Activated CD8-positive, alpha-beta memory T cell treated with anti-CD3 and anti-CD28 coated beads for 36 hours (primary cell): ENCODE measurements around the gene TMEM258. TPM values are rescaled to one million over a fixed set of nuclear protein-coding genes. Genes with fewer than 3 reads are reported as not detected.

ENCODE experiments used
- CTCF ChIA-PET: fragments of 350-600 bp; sonication (Branson Sonifier 250); formaldehyde crosslinking; loops from one replicate; lab custom pipeline; 2021; ENCODE audit warnings: antibody characterized with exemption; lab: Charles Lee
- POLR2A ChIA-PET: fragments of 350-600 bp; sonication (Branson Sonifier 250); formaldehyde crosslinking; loops from one replicate; lab custom pipeline; 2021; ENCODE audit warnings: antibody characterized with exemption; lab: Charles Lee
- total RNA-seq, 2 experiments: library from RNA; stranded (reverse); gene quantifications; one replicate each; pipeline ENCODE4 v1.2.3, GENCODE V29; 2021

Gene TMEM258
- total RNA-seq, 2 experiments from 2014 or later = 152 to 160 TPM

DNA sequence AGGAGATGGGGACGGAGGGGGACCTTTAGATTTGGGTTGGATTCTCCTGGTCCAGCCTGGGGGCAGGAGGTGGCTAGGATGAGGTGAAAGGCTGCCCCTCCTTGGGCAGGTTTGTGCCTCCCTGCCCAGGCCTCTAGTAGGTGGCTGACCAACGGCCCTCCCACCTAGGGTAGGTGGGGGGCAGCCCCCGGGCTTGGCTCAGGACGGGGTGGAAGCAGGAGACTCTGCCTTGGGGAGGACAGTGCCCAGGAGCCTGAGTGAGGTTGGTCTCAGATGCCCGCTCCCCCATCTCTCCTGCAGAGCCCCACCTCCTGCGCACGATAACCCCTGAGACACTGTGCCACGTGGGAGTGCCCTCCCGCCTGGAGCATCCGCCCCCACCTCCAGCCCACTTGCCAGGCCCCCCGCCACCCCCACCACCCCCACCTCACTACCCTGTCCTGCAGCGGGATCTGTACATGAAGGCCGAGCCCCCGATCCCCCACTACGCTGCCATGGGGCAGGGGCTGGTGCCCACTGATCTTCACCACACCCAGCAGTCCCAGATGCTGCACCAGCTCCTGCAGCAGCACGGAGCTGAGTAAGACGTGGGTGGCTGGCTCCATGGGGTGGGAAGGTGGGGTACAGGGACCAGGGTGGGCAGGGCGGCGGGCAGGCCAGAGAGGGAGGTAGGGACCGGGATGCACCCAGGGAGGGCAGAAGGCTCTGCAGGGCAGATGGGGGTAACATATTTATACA, 22.3 kb downstream of the TMEM258 start:
- ChIA-PET POLR2A (no interaction called here), CTCF (no interaction called here)

DNA sequence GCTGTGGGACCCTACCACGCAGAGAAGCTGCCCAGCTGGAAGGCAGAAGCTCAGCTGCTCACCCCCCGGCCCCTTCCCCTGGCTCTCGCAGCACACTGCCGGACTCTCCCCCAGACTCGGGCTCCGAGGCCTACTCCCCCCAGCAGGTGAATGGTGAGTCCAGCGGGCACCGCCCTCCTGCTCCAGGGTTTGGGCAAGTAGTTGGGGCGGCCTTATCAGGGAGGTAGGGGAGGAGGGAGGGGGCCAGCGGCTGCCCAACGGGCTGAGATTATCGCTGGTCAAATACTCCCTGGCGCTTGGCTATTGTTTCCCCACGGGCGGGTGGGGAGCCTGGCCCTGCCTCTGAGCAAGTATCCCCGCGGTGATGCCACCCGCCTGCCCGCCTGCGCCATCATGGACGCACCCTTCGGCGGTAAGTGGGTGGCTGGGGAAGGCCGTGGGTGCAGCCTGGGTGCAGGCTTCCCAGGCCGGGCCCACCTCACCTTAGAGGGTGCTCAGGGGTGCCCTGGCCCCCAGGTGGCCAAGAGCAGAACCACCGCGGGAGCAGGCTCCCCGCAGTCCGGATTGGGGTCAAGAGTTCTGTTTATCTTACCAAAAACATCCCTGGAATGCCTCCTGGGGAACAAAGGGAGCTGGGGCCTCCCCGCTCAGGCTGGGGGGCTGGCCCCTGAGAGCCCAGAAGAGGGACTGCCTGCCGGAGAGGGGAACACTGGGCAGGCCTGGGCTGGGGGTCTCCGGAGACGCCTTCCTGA, 23.1 kb downstream of the TMEM258 start:
- POLR2A ChIA-PET = no interaction called here

DNA sequence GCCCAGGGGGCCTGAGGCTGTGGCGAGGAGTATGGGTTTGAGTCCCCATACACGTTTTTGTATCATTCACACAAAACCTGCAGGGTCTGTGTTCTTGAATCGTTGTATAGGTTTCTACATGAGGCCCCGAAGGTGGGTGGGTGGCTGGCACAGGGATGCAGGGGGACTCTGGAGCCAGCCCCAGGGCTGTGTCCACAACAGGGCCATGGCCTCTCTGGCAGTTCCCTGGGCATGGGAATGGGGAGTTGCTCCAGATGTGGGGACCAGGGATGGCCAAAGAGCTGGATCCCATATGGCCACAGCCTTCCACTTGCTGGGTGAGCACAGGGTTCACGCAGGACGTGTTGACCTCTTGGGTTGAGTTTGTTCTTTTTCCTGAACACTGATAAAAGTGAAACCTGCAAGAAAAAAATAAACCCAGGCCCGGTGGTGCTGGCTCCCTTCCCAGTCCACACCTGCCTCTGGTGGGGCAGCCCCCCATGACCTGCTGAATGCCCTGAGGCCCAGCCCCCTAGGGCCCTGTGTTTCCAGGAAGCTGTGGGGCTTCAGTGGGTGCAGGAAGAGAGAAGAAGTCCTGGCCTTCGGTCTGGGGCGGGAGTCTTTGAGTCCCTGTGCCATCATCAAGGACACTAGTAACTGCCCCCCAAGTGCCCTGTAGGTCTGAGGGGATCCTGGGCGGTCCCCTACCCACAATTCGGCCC, 23.9 kb downstream of the TMEM258 start:
- ChIA-PET CTCF (no interaction called here), POLR2A (no interaction called here)

More for the DNA sequence above, 23.1 kb downstream of the TMEM258 start:
- CTCF ChIA-PET = no interaction called here

DNA sequence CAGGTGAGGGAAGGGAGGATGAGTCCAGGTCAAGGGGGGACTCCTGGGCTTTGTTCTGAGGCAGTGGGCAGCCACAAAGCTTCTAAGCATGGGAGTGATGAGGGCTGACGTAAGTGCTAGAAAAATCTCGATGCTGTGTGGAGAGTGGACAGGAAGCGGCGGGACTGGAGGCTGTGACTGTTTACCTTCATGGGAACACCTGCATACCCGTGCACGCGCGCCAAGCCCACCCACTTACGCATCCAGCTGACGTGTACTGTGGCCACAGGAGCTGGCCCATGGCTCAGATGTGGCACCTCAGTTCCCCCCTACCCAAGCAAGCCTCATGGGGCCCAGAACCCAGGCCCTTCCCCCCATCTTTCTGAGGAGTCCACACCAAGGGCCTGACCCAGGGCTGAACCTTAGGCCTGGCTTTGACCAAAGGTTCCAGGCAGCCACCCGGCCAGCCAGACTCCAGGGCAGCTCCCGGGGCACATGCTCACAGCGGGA, 26.0 kb downstream of the TMEM258 start:
- POLR2A ChIA-PET = no interaction called here

DNA sequence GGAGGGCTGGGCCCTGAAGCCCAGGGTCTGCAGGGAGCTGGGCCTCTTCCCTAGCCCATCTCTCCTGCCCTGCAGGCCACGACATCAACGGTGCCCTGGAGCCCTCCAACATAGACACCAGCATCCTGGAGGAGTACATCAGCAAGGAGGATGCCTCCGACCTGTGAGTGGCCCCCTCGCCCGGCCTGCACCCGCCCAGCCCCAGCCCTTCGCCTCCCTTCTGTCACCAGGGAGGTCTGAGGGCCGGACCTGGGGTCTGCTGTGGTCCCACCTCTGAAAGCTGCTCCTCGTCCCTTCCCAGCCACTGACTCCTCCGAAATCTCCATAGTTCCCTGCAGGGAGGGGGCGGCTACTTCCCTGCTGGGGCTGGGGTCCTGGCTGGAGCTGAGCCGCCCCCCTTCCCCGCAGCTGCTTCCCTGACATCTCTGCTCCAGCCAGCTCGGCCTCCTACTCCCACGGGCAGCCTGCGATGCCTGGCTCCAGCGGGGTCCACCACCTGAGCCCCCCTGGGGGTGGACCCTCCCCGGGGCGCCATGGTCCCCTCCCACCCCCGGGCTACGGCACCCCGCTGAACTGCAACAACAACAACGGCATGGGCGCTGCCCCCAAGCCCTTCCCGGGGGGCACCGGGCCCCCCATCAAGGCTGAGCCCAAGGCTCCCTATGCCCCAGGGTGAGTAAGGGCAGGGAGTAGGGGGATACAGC, 26.7 kb downstream of the TMEM258 start:
- ChIA-PET POLR2A (no interaction called here), CTCF (interaction anchor here (1.2 kb wide), 2 partner anchors 10 to 11 kb away, joined by 3 read pairs; no protein-coding TSS in a partner anchor)

More for the DNA sequence above, 26.0 kb downstream of the TMEM258 start:
- CTCF ChIA-PET = interaction anchor here (1.2 to 1.5 kb wide), 3 partner anchors 10 to 19 kb away, joined by 3 read pairs; no protein-coding TSS in a partner anchor

DNA sequence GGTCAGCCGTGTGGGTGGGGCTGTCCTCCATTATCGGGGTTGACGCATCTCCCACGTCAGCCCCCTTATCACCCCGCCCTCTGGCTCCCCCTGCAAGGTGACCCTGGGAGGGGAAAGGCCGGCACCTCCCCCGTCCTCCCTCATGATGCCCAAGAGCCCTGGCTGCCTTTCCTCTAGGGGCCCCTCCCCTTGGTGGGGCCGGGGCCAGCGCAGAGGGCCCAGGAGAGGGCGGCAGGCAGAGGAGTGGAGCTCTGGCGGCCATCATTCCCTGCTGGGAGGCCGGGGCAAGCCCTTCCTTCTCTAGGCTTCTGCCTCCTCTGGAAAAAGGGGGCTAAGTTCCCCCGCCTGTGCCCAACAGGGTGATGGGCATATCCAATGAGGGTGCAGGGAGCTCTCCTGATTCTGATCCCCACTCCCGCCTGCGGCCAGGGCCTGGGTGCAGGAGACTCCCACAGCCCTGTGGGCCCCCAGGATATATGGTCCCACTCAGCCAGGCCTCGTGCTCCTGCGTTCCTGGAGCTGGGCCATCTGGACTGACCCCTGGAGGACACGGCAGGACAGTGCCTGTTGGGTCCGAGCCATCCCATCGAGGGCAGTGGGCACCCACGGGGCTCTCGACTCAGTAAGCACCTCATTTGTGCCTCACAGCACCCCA, 27.7 kb downstream of the TMEM258 start:
- CTCF ChIA-PET = interaction anchor here (0.6 to 1.3 kb wide), 2 partner anchors 11 to 182 kb away, joined by 3 to 4 read pairs; no protein-coding TSS in a partner anchor

DNA sequence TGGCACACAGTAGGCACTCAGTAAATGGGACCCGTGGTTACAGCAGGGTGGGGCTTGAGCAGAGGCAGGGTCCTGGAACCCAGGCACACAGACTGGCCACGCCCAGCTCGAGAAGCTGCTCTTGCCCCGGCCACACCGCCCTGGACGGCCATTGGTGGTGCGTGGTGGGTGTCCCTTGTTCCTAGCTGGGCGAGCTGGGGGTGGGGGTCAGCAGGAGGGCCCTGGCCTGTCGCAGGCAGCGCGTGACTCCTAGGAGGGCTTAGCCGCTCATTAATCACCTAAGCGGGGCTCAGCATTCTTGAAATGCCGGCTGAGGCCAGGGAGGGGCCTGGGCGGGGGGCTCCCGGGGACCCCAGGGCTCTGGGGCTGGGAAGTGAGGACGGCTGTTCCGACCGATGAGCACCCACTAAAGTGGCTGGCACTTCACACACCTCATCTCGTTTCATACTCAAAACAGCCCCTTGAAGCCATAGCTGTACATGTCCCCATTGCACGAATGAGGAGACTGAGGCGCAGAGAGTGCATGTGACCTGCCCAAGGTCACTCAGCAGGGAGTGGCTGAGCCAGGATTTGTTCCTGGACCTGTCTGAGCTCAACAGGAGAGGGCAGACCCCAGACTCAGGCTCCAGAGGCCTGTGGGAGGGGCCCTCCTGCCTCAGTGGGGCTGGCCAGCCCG, 28.3 kb downstream of the TMEM258 start:
- CTCF ChIA-PET = interaction anchor here (0.6 to 1.3 kb wide), 2 partner anchors 11 to 183 kb away, joined by 3 to 4 read pairs; no protein-coding TSS in a partner anchor
- POLR2A ChIA-PET = no interaction called here

More for the DNA sequence above, 27.7 kb downstream of the TMEM258 start:
- POLR2A ChIA-PET = no interaction called here

DNA sequence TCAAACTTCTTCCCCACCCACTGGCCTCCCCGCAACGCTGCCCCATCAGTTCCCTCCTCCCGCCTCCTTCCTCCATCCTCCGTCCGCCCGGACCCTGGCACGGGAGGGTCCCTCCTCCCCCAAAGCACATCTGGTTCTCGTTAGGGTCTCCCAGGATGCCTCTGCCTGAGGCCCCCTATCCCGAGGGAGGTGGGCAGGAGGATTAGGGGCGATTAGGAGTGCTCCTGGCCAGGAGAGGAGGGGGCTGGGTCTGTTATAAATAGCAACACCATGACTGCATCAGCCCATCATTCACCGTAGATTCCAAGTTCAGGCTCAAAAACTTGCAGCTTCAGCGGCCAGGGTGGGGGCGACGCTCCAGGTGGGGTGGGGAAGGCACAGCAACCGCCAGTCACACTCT, 29.6 kb downstream of the TMEM258 start:
- CTCF ChIA-PET = no interaction called here
- POLR2A ChIA-PET = no interaction called here

DNA sequence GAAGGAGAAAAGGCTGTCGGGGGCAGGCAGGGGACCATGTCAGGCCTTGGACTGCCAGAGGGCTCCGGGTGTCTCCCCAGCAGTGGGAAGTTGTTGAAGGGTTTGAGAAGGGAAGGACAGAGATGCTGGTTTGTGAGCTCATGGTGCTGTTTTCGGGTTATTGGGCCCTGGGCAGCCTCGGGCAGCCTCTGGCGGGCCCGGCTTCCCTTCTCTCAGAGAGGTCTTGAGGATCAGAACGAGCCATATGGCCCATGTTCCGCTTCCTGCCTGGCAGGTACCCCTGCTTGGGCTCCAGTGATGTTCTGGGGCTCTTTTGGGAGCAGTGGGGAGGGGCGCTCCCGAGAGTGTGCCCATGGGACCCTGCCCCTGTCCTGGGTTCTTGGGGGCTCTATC, 30.2 kb downstream of the TMEM258 start:
- ChIA-PET CTCF (no interaction called here), POLR2A (no interaction called here)

DNA sequence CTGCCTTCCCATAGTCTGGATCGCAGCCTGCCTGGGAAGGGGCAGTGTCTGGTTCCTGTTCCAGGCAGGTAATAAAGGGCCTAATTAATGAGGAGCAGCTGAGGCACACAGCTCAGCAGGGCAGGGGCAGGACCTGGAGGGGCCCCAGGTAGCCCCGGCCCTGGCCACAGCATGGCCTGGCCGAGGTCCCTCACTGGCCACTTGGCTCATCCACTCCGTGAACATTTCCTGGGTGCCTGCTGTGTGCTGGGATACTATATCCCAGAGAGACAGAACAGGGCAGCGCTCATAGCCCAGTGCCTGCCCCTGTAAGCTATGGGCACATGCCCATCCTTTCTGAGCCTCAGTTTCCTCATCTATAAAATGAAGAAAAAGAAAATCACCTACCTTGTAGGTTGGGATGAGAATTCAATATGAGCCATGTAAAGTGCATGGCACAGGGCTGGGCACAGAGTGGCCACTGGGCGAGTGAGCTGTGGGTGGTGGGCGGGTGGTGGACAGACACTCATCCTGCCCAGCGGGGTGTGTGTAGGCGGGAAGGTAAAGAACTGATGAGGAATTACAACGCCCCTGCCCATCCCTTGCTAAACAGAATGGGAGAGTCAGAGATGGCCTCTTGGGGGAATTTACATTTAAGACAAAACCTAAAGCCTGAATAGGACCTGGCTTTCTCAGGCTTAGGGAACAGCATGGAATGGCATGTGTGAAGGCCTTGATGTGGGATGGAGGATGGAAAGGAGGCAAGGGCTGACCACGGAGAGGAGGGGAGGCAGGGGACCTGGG, 30.8 kb downstream of the TMEM258 start:
- POLR2A ChIA-PET = no interaction called here
- CTCF ChIA-PET = interaction anchor here (0.5 kb wide), 1 partner anchor 154 kb away, joined by 4 read pairs; no protein-coding TSS in a partner anchor

DNA sequence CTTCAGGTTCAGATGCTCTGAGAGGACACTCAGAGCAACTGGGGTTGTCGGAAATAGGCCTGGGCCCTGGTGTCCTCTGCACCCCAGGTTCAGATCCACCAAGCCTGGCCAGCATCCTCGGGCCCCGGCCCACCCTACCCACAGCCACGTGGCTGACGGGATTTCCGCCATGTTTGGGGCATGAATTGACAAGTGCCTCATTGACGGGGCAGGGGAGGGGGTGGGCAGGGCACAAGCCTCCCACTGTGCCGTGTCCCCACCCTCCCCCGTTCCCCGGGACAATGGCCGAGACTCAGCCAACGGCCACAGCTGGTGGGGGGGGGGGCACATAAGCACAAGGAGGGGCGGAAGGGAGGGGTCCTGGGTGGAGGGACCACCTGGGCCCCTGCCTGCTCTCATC, 31.5 kb downstream of the TMEM258 start:
- CTCF ChIA-PET = interaction anchor here (0.5 kb wide), 1 partner anchor 155 kb away, joined by 4 read pairs; no protein-coding TSS in a partner anchor

DNA sequence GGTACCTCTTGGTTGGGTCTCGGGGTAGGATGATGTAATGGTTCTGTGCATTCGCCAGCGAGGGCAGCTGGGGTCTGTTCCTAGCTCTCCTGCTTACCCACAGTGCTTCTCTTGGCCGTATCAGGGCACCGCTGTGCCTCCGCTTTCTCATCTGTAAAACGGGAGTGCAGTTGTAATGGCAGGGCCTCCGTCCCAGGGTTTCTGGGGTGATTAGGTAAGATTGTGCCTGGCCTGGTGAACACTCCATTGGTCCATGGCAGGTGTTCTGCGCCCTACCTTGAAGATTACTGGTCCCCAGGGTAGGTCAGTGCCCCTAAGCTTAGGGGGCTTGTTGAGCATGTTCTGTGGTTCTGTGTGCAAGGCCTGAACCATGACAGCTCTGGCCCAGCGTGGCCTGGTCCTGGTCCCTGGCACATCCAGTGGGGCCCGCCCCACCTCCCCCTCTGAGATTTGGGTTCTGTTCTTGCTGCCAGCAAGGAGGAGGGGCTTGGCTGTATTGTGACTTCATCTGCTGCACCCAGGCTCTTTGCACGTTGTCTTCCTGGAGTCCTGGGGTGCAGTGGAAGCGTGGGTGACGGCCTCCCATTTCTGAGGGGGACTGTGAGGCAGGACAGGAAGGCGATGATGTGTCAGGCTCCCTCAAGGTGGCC, 35.1 kb downstream of the TMEM258 start:
- CTCF ChIA-PET = interaction anchor here (0.6 to 1.0 kb wide), 2 partner anchors 79 to 325 kb away, joined by 4 to 5 read pairs; no protein-coding TSS in a partner anchor
- POLR2A ChIA-PET = no interaction called here

More for the DNA sequence above, 31.5 kb downstream of the TMEM258 start:
- POLR2A ChIA-PET = no interaction called here

DNA sequence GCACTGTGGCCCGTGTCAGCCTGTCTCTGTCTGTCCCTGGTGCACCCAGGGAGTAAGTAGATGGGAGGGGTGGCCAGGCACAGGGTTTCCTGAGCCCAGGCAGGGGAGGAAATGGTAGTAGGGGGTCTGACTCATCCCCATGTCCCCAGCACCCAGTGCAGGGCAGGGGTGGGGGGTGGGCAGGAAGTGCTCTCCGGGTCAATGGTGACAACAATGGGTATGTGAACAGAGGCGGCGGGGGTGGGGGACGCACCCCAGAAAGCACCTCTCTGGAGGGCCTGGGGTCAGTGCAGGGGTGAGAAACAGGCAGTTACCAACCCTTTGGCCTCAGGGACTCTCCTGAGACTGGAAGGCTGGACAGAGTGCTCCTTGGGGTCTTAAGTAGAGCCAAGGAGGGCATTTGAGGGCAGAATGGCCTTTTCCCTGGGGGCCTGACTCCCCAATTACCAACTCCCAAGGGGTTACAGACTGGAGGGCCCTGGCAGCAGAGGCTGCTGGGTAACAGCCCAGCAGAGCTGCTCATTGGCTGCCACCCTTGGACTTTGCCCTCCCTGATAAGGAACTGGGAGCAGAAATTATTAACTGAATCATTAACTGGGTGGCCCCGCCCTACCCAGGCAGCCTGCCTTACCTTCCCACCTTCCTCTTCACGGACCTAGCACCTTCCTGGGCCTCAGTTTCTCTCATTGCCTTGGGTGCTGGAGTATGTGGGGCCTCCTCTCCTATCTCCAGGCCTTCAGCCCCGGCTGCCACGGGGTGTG, 35.8 kb downstream of the TMEM258 start:
- POLR2A ChIA-PET = no interaction called here

DNA sequence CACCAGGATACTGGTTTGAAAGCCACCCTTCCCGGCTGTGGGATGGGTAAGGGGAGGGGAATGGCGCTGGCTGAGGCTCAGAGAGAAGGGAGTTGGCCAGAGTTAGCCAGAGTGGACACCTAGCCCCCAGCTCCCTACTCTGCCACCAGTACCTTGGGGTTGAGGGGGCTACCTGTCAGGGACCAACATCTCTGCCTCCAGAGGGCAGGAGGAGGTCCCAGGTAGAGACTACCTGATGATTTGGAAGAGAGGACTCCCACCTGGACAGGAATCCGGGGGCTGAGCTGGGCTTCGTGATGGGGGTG, 36.3 kb downstream of the TMEM258 start:
- ChIA-PET CTCF (interaction anchor here (0.5 to 1.0 kb wide), 2 partner anchors 183 to 326 kb away, joined by 3 to 4 read pairs; no protein-coding TSS in a partner anchor), POLR2A (no interaction called here)

More for the DNA sequence above, 35.8 kb downstream of the TMEM258 start:
- CTCF ChIA-PET = interaction anchor here (0.5 to 1.0 kb wide), 2 partner anchors 183 to 325 kb away, joined by 3 to 4 read pairs; no protein-coding TSS in a partner anchor
